ENCODE results near the gene KLHL2. TPM values are rescaled to one million over a fixed set of nuclear protein-coding genes. Genes with fewer than 3 reads are reported as not detected.

Gene KLHL2
- total and polyA plus RNA-seq, 2 of the 13 experiments (the other 11 are each of a cell fraction or from before 2014, with no cell fraction given) = 9.2 to 17.6 TPM

- TF ChIP-seq AFF4 (CRISPR knock-in tag; IDR thresholded peaks at IDR 0.05) (no peak), SNAPC2 (CRISPR knock-in tag; IDR thresholded peaks at IDR 0.05) (0 out of 2 replicates have a peak, but pooled peaks have one; percentile 20), ZNF367 (CRISPR knock-in tag; IDR thresholded peaks at IDR 0.05; ENCODE audit: borderline replicate concordance) (no peak), YEATS2 (CRISPR knock-in tag; IDR thresholded peaks at IDR 0.05; ENCODE audit: borderline replicate concordance) (no peak), SIN3A (IDR thresholded peaks at IDR 0.05; ENCODE audit: borderline replicate concordance, low read depth, low read length) (peak; percentile 79), MTF1 (CRISPR knock-in tag; IDR thresholded peaks at IDR 0.05) (no peak), GTF3A (CRISPR knock-in tag; conservative IDR thresholded peaks at IDR 0.05) (no peak), ZSCAN22 (CRISPR knock-in tag; IDR thresholded peaks at IDR 0.05) (no peak), ZNF652 (CRISPR knock-in tag; IDR thresholded peaks at IDR 0.05; ENCODE audit: borderline replicate concordance, low read depth) (no peak), KLF15 (CRISPR knock-in tag; IDR thresholded peaks at IDR 0.05; ENCODE audit: borderline replicate concordance) (no peak), ZNF724P (CRISPR knock-in tag; IDR thresholded peaks at IDR 0.05; ENCODE audit: borderline replicate concordance) (no peak), KDM4B (CRISPR knock-in tag; IDR thresholded peaks at IDR 0.05) (no peak), ZNF605 (CRISPR knock-in tag; IDR thresholded peaks at IDR 0.05) (no peak), NCOR1 (IDR thresholded peaks at IDR 0.05; ENCODE audit: borderline replicate concordance, low read length) (peak; percentile 51), MTA3 (CRISPR knock-in tag; IDR thresholded peaks at IDR 0.05) (no peak), ZFYVE20 (CRISPR knock-in tag; IDR thresholded peaks at IDR 0.05; ENCODE audit: borderline replicate concordance, low read depth) (no peak), ZNF142 (CRISPR knock-in tag; IDR thresholded peaks at IDR 0.05) (0 out of 2 replicates have a peak, but pooled peaks have one; percentile 7), TEAD3 (CRISPR knock-in tag; optimal IDR thresholded peaks at IDR 0.05; ENCODE audit: borderline replicate concordance) (peak; percentile 14), HDAC2 (CRISPR knock-in tag; IDR thresholded peaks at IDR 0.05) (0 out of 2 replicates have a peak, but pooled peaks have one; percentile 22), YEATS4 (CRISPR knock-in tag; IDR thresholded peaks at IDR 0.05; ENCODE audit: borderline replicate concordance) (peak; percentile 36; the same call in 1 of the 2 replicates), MXI1 (IDR thresholded peaks at IDR 0.05; ENCODE audit: borderline replicate concordance, low read depth, low read length) (no peak; the same call in 2 of the 3 replicates), POLR2AphosphoS5 (IDR thresholded peaks at IDR 0.05; ENCODE audit: low read depth, low read length) (peak; percentile 32), ZSCAN25 (CRISPR knock-in tag; IDR thresholded peaks at IDR 0.05) (no peak), HOXA3 (CRISPR knock-in tag; IDR thresholded peaks at IDR 0.05) (no peak)
These were observed 121.3 kb downstream of the KLHL2 start (continued) for GRCh38 chr4:165328708-165329107.
